ENCODE data around the gene KRTAP6-1. TPM values are rescaled to one million over a fixed set of nuclear protein-coding genes. Genes with fewer than 3 reads are reported as not detected.

KRTAP6-1 gene, protein sequence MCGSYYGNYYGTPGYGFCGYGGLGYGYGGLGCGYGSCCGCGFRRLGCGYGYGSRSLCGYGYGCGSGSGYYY
- not detected for polyA plus RNA-seq (2013, experiment 1 of 4)
- polyA plus RNA-seq (2013, experiment 2 of 4), result not detected
- not detected for polyA plus RNA-seq (2013, experiment 3 of 4)
- not detected for polyA plus RNA-seq (2013, experiment 4 of 4)

DNA sequence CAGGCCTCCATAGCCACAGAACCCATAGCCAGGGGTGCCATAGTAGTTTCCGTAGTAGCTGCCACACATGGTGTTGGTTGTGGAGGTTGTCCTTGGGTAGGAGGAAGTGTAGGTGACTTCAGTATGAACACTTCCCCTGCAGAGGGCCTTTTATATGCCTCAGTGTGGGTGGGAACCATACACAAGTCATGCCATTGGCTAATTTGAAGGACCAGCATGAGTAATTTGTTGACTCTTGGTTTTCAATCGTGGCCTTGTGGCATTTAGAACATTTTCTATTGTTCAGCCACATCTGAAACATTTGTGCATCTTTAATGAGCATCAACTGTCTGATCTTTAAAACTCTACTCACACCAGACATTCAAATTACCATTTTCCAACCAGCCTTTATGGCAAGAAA, at the start of gene KRTAP6-1:
KRTAP6-1 (minus strand) TSS at position 95 of the 400 bp plus-strand sequence; CDS start at position 69, 26 bp downstream.
- Histone ChIP-seq H3K4me3 (ENCODE audit: insufficient read depth, low read depth, low read length) (no peak within 1 kb of the TSS), H3K36me3 (ENCODE audit: control insufficient read depth, insufficient read depth, low read length) (no peaks in the 10 kb centered on the region), H3K4me1 (ENCODE audit: control insufficient read depth, insufficient read depth, low read length) (no peaks in the 10 kb centered on the region), H3K9me3 (ENCODE audit: control insufficient read depth, low read length) (no peaks in the 10 kb centered on the region), H3K27ac (ENCODE audit: insufficient read depth, low read depth, low read length, poor library complexity, severe bottlenecking) (no peak within 1 kb of the TSS), H3K27me3 (ENCODE audit: control insufficient read depth, insufficient read depth, low read length, poor library complexity, severe bottlenecking) (no peaks in the 10 kb centered on the region)
- WGBS, 2 experiments, result 84 to 86% methylated on average over 2 of the region's 2 CpGs

DNA sequence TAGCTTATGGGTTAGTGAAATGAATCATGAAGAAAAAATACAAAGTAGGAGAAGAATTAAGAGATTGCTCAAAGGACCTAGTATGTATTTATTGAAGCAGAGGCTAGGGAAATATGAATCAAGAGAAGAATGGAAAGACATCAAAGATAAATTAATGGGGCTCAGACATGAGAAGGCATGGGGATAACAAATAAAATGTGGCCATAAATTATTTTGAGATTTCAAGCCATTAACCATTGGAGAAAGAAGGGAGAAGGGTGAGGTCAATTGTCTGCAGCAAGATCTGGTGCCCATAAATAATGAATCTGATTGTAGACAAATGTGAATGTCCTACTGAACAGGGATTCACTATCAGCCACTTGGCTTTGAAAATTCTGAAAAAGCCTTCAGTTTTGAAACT, 39.2 kb upstream of the KRTAP6-1 start:
- no peaks in the 10 kb centered on the region for H3K4me1 ChIP-seq (ENCODE audit: control insufficient read depth, insufficient read depth, low read length)
- H3K36me3 ChIP-seq (ENCODE audit: control insufficient read depth, insufficient read depth, low read length), result no peaks in the 10 kb centered on the region
- no peak overlapping the region for H3K27ac ChIP-seq (ENCODE audit: insufficient read depth, low read depth, low read length, poor library complexity, severe bottlenecking)
- no peaks in the 10 kb centered on the region for H3K27me3 ChIP-seq (ENCODE audit: control insufficient read depth, insufficient read depth, low read length, poor library complexity, severe bottlenecking)
- no peaks in the 10 kb centered on the region for H3K9me3 ChIP-seq (ENCODE audit: control insufficient read depth, low read length)
- no peak overlapping the region for H3K4me3 ChIP-seq (ENCODE audit: insufficient read depth, low read depth, low read length)

DNA sequence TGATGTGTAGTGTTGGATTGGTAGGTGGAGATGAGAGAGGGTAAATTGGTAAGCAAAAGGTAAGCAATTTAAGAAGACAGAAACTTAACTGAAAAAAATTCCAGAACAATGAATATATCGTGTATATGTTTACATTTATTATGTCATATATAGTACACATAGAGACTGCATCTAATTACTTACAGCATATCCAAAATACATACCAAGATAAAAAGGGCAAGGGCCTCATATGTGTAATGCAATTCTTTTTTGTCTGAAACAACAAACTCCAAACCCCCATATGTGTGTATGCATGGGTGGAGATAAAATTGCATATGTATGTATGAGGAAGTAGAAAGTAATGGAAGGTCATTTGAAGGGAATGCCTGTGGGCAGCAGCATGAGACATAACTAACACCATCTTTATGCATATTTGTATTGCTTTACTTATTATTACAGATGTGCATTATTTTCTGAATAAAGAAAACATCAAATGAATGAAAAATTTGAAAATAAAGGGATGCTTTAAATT, 33.2 kb upstream of the KRTAP6-1 start:
- H3K4me1 ChIP-seq (ENCODE audit: control insufficient read depth, insufficient read depth, low read length), result no peaks in the 10 kb centered on the region
- no CpG with 5 or more reads among the region's 1 CpG for WGBS, 2 experiments
- H3K4me3 ChIP-seq (ENCODE audit: insufficient read depth, low read depth, low read length), result no peak overlapping the region
- no peaks in the 10 kb centered on the region for H3K36me3 ChIP-seq (ENCODE audit: control insufficient read depth, insufficient read depth, low read length)
- H3K27me3 ChIP-seq (ENCODE audit: control insufficient read depth, insufficient read depth, low read length, poor library complexity, severe bottlenecking), result no peaks in the 10 kb centered on the region
- H3K9me3 ChIP-seq (ENCODE audit: control insufficient read depth, low read length), result no peaks in the 10 kb centered on the region
- no peak overlapping the region for H3K27ac ChIP-seq (ENCODE audit: insufficient read depth, low read depth, low read length, poor library complexity, severe bottlenecking)

DNA sequence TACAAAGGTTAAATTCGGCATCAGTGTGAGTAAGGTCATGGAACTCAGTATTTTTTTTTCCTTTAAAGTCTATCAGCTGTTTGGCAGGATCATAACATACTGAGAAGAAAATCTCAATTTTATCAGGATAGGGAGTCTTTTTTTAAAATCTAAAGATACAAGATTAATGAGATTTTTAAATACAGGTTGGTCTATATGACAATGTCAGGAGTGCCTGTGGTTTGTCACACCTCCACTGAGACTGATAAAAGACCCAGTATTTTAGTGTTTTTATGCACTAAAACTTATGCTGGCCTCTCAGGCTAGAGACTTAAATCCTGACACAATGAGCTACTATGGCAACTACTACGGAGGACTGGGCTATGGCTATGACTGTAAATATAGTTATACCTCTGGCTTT, 28.8 kb upstream of the KRTAP6-1 start, which contains the start of gene KRTAP20-3:
KRTAP20-3 (plus strand) TSS at position 301 of the 400 bp plus-strand sequence.
- H3K4me3 ChIP-seq (ENCODE audit: insufficient read depth, low read depth, low read length), result no peak within 1 kb of the TSS
- no peaks in the 10 kb centered on the region for H3K27me3 ChIP-seq (ENCODE audit: control insufficient read depth, insufficient read depth, low read length, poor library complexity, severe bottlenecking)
- H3K36me3 ChIP-seq (ENCODE audit: control insufficient read depth, insufficient read depth, low read length), result no peaks in the 10 kb centered on the region
- H3K27ac ChIP-seq (ENCODE audit: insufficient read depth, low read depth, low read length, poor library complexity, severe bottlenecking), result no peak within 1 kb of the TSS
- 92 to 95% methylated on average over 2 of the region's 2 CpGs for WGBS, 2 experiments
- no peaks in the 10 kb centered on the region for H3K4me1 ChIP-seq (ENCODE audit: control insufficient read depth, insufficient read depth, low read length)
- no peaks in the 10 kb centered on the region for H3K9me3 ChIP-seq (ENCODE audit: control insufficient read depth, low read length)

DNA sequence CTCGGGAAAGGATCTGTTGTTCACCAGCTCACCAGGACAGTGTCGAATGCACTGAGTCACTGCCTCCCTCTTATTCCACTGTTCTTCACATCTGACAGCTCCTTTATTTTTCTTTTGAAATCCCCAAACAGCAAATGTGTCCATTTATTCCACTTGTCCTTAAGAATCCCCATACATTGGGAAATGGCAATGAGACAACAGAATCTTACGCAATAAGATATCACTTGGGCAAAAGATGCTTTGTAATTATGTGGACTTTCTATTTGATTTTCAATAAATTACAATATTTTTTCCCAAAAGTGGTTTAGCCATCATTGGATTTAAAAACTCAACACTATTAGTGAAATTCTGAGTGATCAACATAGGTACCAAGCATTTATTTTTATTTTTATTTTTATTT, 25.0 kb upstream of the KRTAP6-1 start:
- Histone ChIP-seq H3K27me3 (ENCODE audit: control insufficient read depth, insufficient read depth, low read length, poor library complexity, severe bottlenecking) (no peaks in the 10 kb centered on the region), H3K27ac (ENCODE audit: insufficient read depth, low read depth, low read length, poor library complexity, severe bottlenecking) (no peak overlapping the region), H3K9me3 (ENCODE audit: control insufficient read depth, low read length) (no peaks in the 10 kb centered on the region), H3K4me3 (ENCODE audit: insufficient read depth, low read depth, low read length) (no peak overlapping the region), H3K36me3 (ENCODE audit: control insufficient read depth, insufficient read depth, low read length) (no peaks in the 10 kb centered on the region), H3K4me1 (ENCODE audit: control insufficient read depth, insufficient read depth, low read length) (no peaks in the 10 kb centered on the region)
- WGBS, 2 experiments, result 85 to 94% methylated on average over 2 of the region's 3 CpGs

DNA sequence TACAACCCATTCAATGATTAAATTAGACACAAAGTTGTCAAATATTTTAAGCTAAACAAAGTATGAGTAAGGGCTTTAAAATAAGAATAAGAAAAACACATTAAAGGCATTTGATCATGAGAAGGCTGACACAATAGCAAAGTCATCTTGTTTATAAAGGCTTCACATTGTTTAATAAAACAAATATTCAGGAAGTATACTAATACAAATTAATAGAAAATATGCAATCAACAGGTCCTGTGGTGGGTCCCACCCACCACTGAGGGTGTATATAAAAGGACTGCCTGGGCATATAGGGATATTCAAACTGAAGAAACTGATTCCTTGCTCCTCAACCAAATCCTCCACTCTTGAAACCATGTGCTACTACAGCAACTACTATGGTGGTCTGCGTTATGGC, 21.2 kb upstream of the KRTAP6-1 start, which contains the start of gene KRTAP20-2:
KRTAP20-2 (plus strand) TSS at position 301 of the 400 bp plus-strand sequence; CDS start at position 359, 58 bp downstream.
- no peaks in the 10 kb centered on the region for H3K9me3 ChIP-seq (ENCODE audit: control insufficient read depth, low read length)
- 92 to 97% methylated on average over 1 of the region's 1 CpG for WGBS, 2 experiments
- no peaks in the 10 kb centered on the region for H3K27me3 ChIP-seq (ENCODE audit: control insufficient read depth, insufficient read depth, low read length, poor library complexity, severe bottlenecking)
- no peak within 1 kb of the TSS for H3K27ac ChIP-seq (ENCODE audit: insufficient read depth, low read depth, low read length, poor library complexity, severe bottlenecking)
- no peak within 1 kb of the TSS for H3K4me3 ChIP-seq (ENCODE audit: insufficient read depth, low read depth, low read length)
- no peaks in the 10 kb centered on the region for H3K4me1 ChIP-seq (ENCODE audit: control insufficient read depth, insufficient read depth, low read length)
- H3K36me3 ChIP-seq (ENCODE audit: control insufficient read depth, insufficient read depth, low read length), result no peaks in the 10 kb centered on the region

DNA sequence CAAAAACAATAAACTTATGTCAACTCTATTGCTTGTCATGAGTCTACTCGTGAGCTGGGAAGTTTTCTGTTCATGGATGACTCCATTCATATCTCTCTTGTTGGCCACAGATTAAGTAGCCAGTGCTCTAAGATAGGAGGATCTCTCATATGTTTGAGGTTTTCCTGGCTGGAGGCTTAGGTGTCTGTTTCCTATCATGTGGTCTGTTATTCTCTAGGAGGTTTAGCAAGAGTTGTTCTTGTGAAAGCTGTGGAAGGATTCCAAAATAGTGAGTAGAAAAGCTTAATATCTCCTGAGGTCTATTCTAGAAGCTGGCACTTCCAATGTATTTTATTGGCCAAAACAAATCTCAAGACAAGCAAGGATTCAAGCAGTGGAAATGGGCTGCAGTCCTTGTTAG, 15.5 kb upstream of the KRTAP6-1 start:
- H3K4me3 ChIP-seq (ENCODE audit: insufficient read depth, low read depth, low read length), result no peak overlapping the region
- H3K27me3 ChIP-seq (ENCODE audit: control insufficient read depth, insufficient read depth, low read length, poor library complexity, severe bottlenecking), result no peaks in the 10 kb centered on the region
- H3K4me1 ChIP-seq (ENCODE audit: control insufficient read depth, insufficient read depth, low read length), result no peaks in the 10 kb centered on the region
- no peaks in the 10 kb centered on the region for H3K9me3 ChIP-seq (ENCODE audit: control insufficient read depth, low read length)
- no peak overlapping the region for H3K27ac ChIP-seq (ENCODE audit: insufficient read depth, low read depth, low read length, poor library complexity, severe bottlenecking)
- WGBS, 2 experiments, result 93% methylated on average over 1 of the region's 1 CpG
- H3K36me3 ChIP-seq (ENCODE audit: control insufficient read depth, insufficient read depth, low read length), result no peaks in the 10 kb centered on the region

DNA sequence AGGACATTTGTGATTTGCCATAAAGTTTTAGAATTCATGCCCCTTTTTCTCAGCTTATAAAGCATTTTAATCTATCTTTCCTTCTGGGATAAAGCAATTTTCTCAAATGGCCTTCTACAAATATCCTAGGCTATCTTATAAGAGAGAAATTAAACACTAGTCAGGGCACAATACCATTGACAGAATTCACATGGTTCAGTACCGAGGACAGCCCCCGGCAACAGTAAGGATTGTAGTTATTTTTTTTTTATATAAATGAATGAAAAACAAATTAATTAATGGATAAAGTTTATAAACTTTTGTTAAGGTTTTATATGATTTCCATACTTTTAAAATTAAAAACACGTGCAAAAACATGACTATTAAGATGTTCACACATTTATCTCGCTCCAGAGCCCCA, 14.4 kb upstream of the KRTAP6-1 start:
- no peak overlapping the region for H3K4me3 ChIP-seq (ENCODE audit: insufficient read depth, low read depth, low read length)
- no peaks in the 10 kb centered on the region for H3K4me1 ChIP-seq (ENCODE audit: control insufficient read depth, insufficient read depth, low read length)
- no peaks in the 10 kb centered on the region for H3K36me3 ChIP-seq (ENCODE audit: control insufficient read depth, insufficient read depth, low read length)
- no peaks in the 10 kb centered on the region for H3K9me3 ChIP-seq (ENCODE audit: control insufficient read depth, low read length)
- H3K27ac ChIP-seq (ENCODE audit: insufficient read depth, low read depth, low read length, poor library complexity, severe bottlenecking), result no peak overlapping the region
- no peaks in the 10 kb centered on the region for H3K27me3 ChIP-seq (ENCODE audit: control insufficient read depth, insufficient read depth, low read length, poor library complexity, severe bottlenecking)
- WGBS, 2 experiments, result 57 to 76% methylated on average over 2 of the region's 4 CpGs

DNA sequence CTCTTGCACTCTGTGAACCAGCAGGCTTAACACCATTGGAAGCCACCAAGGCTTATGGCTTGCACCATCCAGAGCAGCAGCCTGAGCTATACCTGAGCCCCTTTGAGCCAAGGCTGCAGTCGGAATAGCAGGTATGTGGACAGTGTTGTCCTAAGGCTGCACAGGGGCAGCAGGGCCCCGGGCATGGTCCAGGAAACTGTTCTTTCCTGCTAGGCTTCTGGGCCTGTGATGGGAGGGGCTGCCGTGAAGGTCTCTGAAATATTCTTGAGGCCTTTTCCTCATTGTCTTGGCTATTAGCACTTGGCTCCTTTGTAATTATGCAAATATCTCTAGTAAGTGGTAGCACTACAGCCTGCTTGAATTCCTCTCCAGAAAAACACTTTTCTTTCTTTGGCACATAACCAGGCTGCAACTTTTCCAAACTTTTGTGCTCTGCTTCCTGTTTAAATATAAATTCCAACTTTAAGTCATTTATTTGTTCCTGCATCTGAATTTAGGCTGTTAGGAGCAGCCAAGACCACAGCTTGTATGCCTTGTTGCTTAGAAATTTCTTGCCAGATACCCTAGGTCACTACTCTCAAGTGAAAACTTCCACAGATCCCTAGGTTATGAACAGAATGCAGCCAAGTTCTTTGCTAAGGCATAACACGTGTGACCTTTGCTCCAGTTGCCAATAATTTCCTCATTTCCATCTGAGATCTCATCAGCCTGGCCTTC, 11.9 kb upstream of the KRTAP6-1 start:
- H3K27me3 ChIP-seq (ENCODE audit: control insufficient read depth, insufficient read depth, low read length, poor library complexity, severe bottlenecking), result no peaks in the 10 kb centered on the region
- no peak overlapping the region for H3K27ac ChIP-seq (ENCODE audit: insufficient read depth, low read depth, low read length, poor library complexity, severe bottlenecking)
- H3K4me1 ChIP-seq (ENCODE audit: control insufficient read depth, insufficient read depth, low read length), result no peaks in the 10 kb centered on the region
- no peak overlapping the region for H3K4me3 ChIP-seq (ENCODE audit: insufficient read depth, low read depth, low read length)
- WGBS, 2 experiments, result 89 to 90% methylated on average over 4 of the region's 4 CpGs
- H3K9me3 ChIP-seq (ENCODE audit: control insufficient read depth, low read length), result no peaks in the 10 kb centered on the region
- no peaks in the 10 kb centered on the region for H3K36me3 ChIP-seq (ENCODE audit: control insufficient read depth, insufficient read depth, low read length)

DNA sequence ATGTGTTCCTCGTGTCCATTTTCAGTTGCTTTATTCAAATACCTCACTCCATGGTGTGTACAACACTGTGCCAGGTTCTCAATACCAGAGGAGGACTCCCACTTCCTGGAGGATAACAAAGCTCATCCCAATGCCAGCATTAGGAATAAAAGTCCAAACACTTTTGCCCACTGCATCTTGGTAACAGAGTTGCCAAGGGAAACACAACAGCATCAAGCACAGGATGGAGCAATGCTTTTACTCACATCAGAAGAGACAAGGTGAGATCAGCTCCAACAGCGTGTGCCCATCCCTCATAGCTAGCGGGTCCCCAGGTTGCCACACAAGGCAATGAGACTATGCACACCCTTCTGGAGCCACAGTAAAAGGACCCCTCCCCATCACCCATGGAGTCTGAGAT, 9.6 kb upstream of the KRTAP6-1 start:
- no peak overlapping the region for H3K4me3 ChIP-seq (ENCODE audit: insufficient read depth, low read depth, low read length)

More for the DNA sequence above, 9.6 kb upstream of the KRTAP6-1 start:
- Histone ChIP-seq H3K27me3 (ENCODE audit: control insufficient read depth, insufficient read depth, low read length, poor library complexity, severe bottlenecking) (no peaks in the 10 kb centered on the region), H3K27ac (ENCODE audit: insufficient read depth, low read depth, low read length, poor library complexity, severe bottlenecking) (no peak overlapping the region), H3K9me3 (ENCODE audit: control insufficient read depth, low read length) (no peaks in the 10 kb centered on the region), H3K4me1 (ENCODE audit: control insufficient read depth, insufficient read depth, low read length) (no peaks in the 10 kb centered on the region), H3K36me3 (ENCODE audit: control insufficient read depth, insufficient read depth, low read length) (no peaks in the 10 kb centered on the region)
- WGBS, 2 experiments, result 91 to 94% methylated on average over 3 of the region's 3 CpGs

All from ectodermal cell (in vitro differentiated cells).